ENCODE data around the gene UGGT1.

GRCh38 chr2:128169497-128169896 lies 78.5 kb downstream of the UGGT1 start:
- TF ChIP-seq CTCF (conservative IDR thresholded peaks at IDR 0.05; ENCODE audit: low read length), result no peak
- TF ChIP-seq EZH2phosphoT487 (IDR thresholded peaks at IDR 0.05; ENCODE audit: borderline replicate concordance, low read depth, low read length), result no peak

All from OCI-LY7 (cell line).